H9 (cell line): ENCODE data around the gene GATC. TPM values are rescaled to one million over a fixed set of nuclear protein-coding genes. Genes with fewer than 3 reads are reported as not detected.

Experiments
- DNase-seq: peaks from one replicate; pipeline ENCODE4 v3.0.0-alpha.2; 2017
- H2AFZ ChIP-seq: one replicate; pipeline ENCODE4 v1.6.1; 2013; ENCODE audit warnings: mild to moderate bottlenecking, low read length, control low read depth, moderate library complexity
- H2AK5ac ChIP-seq: 2 replicates; pipeline ENCODE4 v1.6.1; 2013; ENCODE audit warnings: low read length, control low read depth, mixed read lengths; ENCODE audit not compliant: insufficient read length
- H2BK120ac ChIP-seq: one replicate; pipeline ENCODE4 v1.6.1; 2013; ENCODE audit warnings: low read depth, mild to moderate bottlenecking, low read length, control low read depth, inconsistent platforms; ENCODE audit not compliant: poor library complexity, severe bottlenecking
- H2BK12ac ChIP-seq: 2 replicates; pipeline ENCODE4 v1.6.1; 2013; ENCODE audit warnings: low read length, control low read depth, mixed read lengths, low read depth; ENCODE audit not compliant: insufficient read length
- H2BK15ac ChIP-seq: 2 replicates; pipeline ENCODE4 v1.6.1; 2013; ENCODE audit warnings: low read depth, low read length, control low read depth
- H2BK20ac ChIP-seq: one replicate; pipeline ENCODE4 v1.6.1; 2013; ENCODE audit warnings: low read depth, mild to moderate bottlenecking, low read length, control low read depth, inconsistent platforms; ENCODE audit not compliant: poor library complexity, severe bottlenecking
- H2BK5ac ChIP-seq: 2 replicates; pipeline ENCODE4 v1.6.1; 2013; ENCODE audit warnings: low read length, control low read depth, mixed read lengths; ENCODE audit not compliant: insufficient read length
- H3K14ac ChIP-seq: 2 replicates; pipeline ENCODE4 v1.6.1; 2013; ENCODE audit warnings: low read length, control low read depth; ENCODE audit not compliant: insufficient read depth
- H3K18ac ChIP-seq: 2 replicates; pipeline ENCODE4 v1.6.1; 2013; ENCODE audit warnings: low read depth, mild to moderate bottlenecking, mixed read lengths, low read length, control low read depth; ENCODE audit not compliant: insufficient read length
- H3K23ac ChIP-seq: 2 replicates; pipeline ENCODE4 v1.6.1; 2013; ENCODE audit warnings: low read length, control low read depth, mixed read lengths, low read depth; ENCODE audit not compliant: insufficient read length
- H3K23me2 ChIP-seq: 2 replicates; pipeline ENCODE4 v1.6.1; 2013; ENCODE audit warnings: low read depth, mild to moderate bottlenecking, mixed read lengths, low read length, control low read depth; ENCODE audit not compliant: insufficient read length, poor library complexity, severe bottlenecking
- H3K27ac ChIP-seq: 2 replicates; pipeline ENCODE4 v1.5.1; 2013; ENCODE audit warnings: low read length, control low read depth, mixed read lengths, low read depth; ENCODE audit not compliant: insufficient read length
- H3K27me3 ChIP-seq: 2 replicates; pipeline ENCODE4 v1.6.1; 2013; ENCODE audit warnings: low read length, control low read depth, inconsistent platforms; ENCODE audit not compliant: insufficient read depth
- H3K4ac ChIP-seq: 2 replicates; pipeline ENCODE4 v1.6.1; 2013; ENCODE audit warnings: low read depth, mild to moderate bottlenecking, control low read depth, inconsistent platforms, low read length, moderate library complexity
- H3K4me1 ChIP-seq: 2 replicates; pipeline ENCODE4 v1.6.1; 2013; ENCODE audit warnings: low read length, control low read depth, inconsistent platforms; ENCODE audit not compliant: insufficient read depth
- H3K4me2 ChIP-seq: 2 replicates; pipeline ENCODE4 v1.6.1; 2013; ENCODE audit warnings: low read length, control low read depth, mixed read lengths; ENCODE audit not compliant: insufficient read length, insufficient read depth
- H3K56ac ChIP-seq: 2 replicates; pipeline ENCODE4 v1.6.1; 2013; ENCODE audit warnings: low read depth, mild to moderate bottlenecking, mixed read lengths, low read length, control low read depth; ENCODE audit not compliant: insufficient read length
- H3K79me1 ChIP-seq: 2 replicates; pipeline ENCODE4 v1.6.1; 2013; ENCODE audit warnings: low read depth, mild to moderate bottlenecking, moderate library complexity, low read length, control low read depth, inconsistent platforms; ENCODE audit not compliant: insufficient read depth, poor library complexity, severe bottlenecking
- H3K79me2 ChIP-seq: 2 replicates; pipeline ENCODE4 v1.6.1; 2013; ENCODE audit warnings: low read length, control low read depth, inconsistent platforms; ENCODE audit not compliant: insufficient read depth
- H3K9ac ChIP-seq: 2 replicates; pipeline ENCODE4 v1.6.1; 2013; ENCODE audit warnings: low read length, control low read depth, mixed read lengths; ENCODE audit not compliant: insufficient read length; ENCODE audit errors: extremely low read depth
- H3K9me3 ChIP-seq: one replicate; pipeline ENCODE4 v1.6.1; 2013; ENCODE audit warnings: low read depth, low read length, inconsistent platforms; ENCODE audit not compliant: control insufficient read depth
- H3T11ph ChIP-seq: one replicate; pipeline ENCODE4 v1.6.1; 2013; ENCODE audit warnings: mild to moderate bottlenecking, low read length, control low read depth, inconsistent platforms
- H4K20me1 ChIP-seq: one replicate; pipeline ENCODE4 v1.6.1; 2013; ENCODE audit not compliant: control insufficient read depth, insufficient read length, insufficient read depth
- H4K5ac ChIP-seq: 2 replicates; pipeline ENCODE4 v1.6.1; 2013; ENCODE audit warnings: low read depth, mild to moderate bottlenecking, mixed read lengths, low read length, control low read depth; ENCODE audit not compliant: insufficient read length
- H4K8ac ChIP-seq: replicated peaks from 2 replicates; pipeline ENCODE4 v1.6.1; 2013; ENCODE audit warnings: low read length, control low read depth, mixed read lengths, low read depth; ENCODE audit not compliant: insufficient read length
- H4K91ac ChIP-seq: 2 replicates; pipeline ENCODE4 v1.6.1; 2013; ENCODE audit warnings: low read depth, mild to moderate bottlenecking, moderate library complexity, mixed read lengths, low read length, control low read depth; ENCODE audit not compliant: insufficient read length
- H3K27ac Mint-ChIP-seq, 3 experiments: 2 replicates in 2 of 3; 3 replicates in 1 of 3; pipeline ENCODE4 v1.8.0; 2020 to 2021; ENCODE audit warnings: mixed read lengths in 3 of 3, mild to moderate bottlenecking in 1 of 3, moderate library complexity in 1 of 3
- H3K27me3 Mint-ChIP-seq: 2 replicates; pipeline ENCODE4 v1.8.0; 2021; ENCODE audit warnings: low read depth, mild to moderate bottlenecking, moderate library complexity, mixed read lengths
- H3K36me3 Mint-ChIP-seq, 3 experiments: 2 replicates in 2 of 3; 3 replicates in 1 of 3; pipeline ENCODE4 v1.8.0; 2020 to 2021; ENCODE audit warnings: low read depth in 3 of 3, mixed read lengths in 3 of 3; ENCODE audit not compliant: insufficient read depth in 1 of 3
- H3K4me1 Mint-ChIP-seq, 2 experiments: 2 replicates each; pipeline ENCODE4 v1.8.0; 2020; ENCODE audit warnings: mixed read lengths in 2 of 2
- H3K4me3 Mint-ChIP-seq, 2 experiments: 2 replicates in 1 of 2; 3 replicates in 1 of 2; pipeline ENCODE4 v1.8.0; 2020 to 2021; ENCODE audit warnings: mild to moderate bottlenecking in 2 of 2, mixed read lengths in 2 of 2, moderate library complexity in 1 of 2
- H3K9me3 Mint-ChIP-seq, 2 experiments: 2 replicates in 1 of 2; 3 replicates in 1 of 2; pipeline ENCODE4 v1.8.0; 2020; ENCODE audit warnings: mild to moderate bottlenecking in 2 of 2, mixed read lengths in 2 of 2, moderate library complexity in 1 of 2
- WGBS: extraction: QIAGEN DNeasy Blood & Tissue Kit; methylation state at CpG from one replicate; pipeline ENCODE4 v1.1.7; 2013; ENCODE audit warnings: missing lambda C conversion rate, low lambda C conversion rate, mixed read lengths; ENCODE audit not compliant: insufficient read length; ENCODE audit errors: extremely low coverage; 5-methylcytosine and 5-hydroxymethylcytosine counted together
- total RNA-seq: library from RNA; stranded (reverse); gene quantifications from 2 replicates; pipeline ENCODE4 v1.2.1, GENCODE V29; 2021
- TF ChIP-seq, protein P1 (sequence below): fragments of 200-600 bp; sonication (generic); conservative IDR thresholded peaks from 3 replicates; pipeline ENCODE4 v1.8.0; 2021; ENCODE audit warnings: antibody characterized with exemption, mild to moderate bottlenecking

GATC gene
- total RNA-seq, 1 experiment from 2014 or later = 25.9 TPM

DNA sequence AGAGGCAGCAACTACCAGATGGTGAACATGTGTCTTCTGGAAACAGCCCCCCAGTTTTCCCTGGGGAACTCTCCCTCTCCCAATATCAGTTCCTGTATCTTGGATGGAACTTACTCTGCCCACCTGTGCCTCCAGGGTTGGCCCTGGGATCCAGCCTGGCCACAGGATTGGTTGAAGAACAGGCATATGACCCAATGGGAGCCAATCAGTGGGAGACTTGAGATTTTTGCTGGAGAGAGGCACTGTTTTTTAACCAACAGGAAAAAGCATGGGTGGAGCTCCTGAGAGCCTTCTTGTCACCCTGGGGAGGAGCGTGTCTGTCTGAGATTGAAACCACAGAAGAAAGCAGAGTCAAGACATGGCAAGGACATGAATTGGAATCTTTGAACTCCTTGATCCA is 42.0 kb upstream of the GATC start:
- Histone ChIP-seq H3K18ac (no peak overlapping the region), H3K4me1 (peaks cover 3% of the 10 kb centered on the region; the same call in 1 of the 2 replicates), H3K27ac (no peak overlapping the region), H4K91ac (no peak overlapping the region), H2AFZ (no peak overlapping the region), H3K4ac (no peak overlapping the region), H2BK15ac (peak overlapping the region; percentile 90; the same call in 1 of the 2 replicates), H4K8ac (no peak overlapping the region), H4K5ac (no peak overlapping the region), H2BK20ac (no peak overlapping the region), H2AK5ac (no peak overlapping the region), H3K9me3 (no peaks in the 10 kb centered on the region), H2BK12ac (no peak overlapping the region), H3K79me2 (no peaks in the 10 kb centered on the region), H3K23ac (no peak overlapping the region), H3K14ac (no peak overlapping the region), H3K79me1 (no peaks in the 10 kb centered on the region), H3K4me2 (no peak overlapping the region), H2BK5ac (no peak overlapping the region), H3K9ac (no peak overlapping the region), H3K27me3 (no peaks in the 10 kb centered on the region), H2BK120ac (no peak overlapping the region), H3K56ac (no peak overlapping the region), H3T11ph (no peak overlapping the region), H3K23me2 (no peaks in the 10 kb centered on the region), H4K20me1 (no peaks in the 10 kb centered on the region)
- no CpG with 5 or more reads among the region's 1 CpG for WGBS
- no peak for DNase-seq
- H3K27ac Mint-ChIP-seq = no peak overlapping the region
- H3K9me3 Mint-ChIP-seq = peaks cover 0 to 3% of the 10 kb centered on the region in 2 experiments; a peak in 1 of 5 replicates
- TF ChIP-seq, protein P1, sequence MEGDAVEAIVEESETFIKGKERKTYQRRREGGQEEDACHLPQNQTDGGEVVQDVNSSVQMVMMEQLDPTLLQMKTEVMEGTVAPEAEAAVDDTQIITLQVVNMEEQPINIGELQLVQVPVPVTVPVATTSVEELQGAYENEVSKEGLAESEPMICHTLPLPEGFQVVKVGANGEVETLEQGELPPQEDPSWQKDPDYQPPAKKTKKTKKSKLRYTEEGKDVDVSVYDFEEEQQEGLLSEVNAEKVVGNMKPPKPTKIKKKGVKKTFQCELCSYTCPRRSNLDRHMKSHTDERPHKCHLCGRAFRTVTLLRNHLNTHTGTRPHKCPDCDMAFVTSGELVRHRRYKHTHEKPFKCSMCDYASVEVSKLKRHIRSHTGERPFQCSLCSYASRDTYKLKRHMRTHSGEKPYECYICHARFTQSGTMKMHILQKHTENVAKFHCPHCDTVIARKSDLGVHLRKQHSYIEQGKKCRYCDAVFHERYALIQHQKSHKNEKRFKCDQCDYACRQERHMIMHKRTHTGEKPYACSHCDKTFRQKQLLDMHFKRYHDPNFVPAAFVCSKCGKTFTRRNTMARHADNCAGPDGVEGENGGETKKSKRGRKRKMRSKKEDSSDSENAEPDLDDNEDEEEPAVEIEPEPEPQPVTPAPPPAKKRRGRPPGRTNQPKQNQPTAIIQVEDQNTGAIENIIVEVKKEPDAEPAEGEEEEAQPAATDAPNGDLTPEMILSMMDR = no peak
- H3K4me3 Mint-ChIP-seq = no peak overlapping the region
- peaks cover 2% of the 10 kb centered on the region for H3K27me3 Mint-ChIP-seq
- peaks cover 0 to 2% (median 0%) of the 10 kb centered on the region in 3 experiments; a peak in 1 of 7 replicates for H3K36me3 Mint-ChIP-seq
- peaks cover 14 to 26% of the 10 kb centered on the region in 2 experiments for H3K4me1 Mint-ChIP-seq
